ENCODE measurements around the gene EPS8L2.

The EPS8L2 gene

GRCh38 chr11:698493-699115 lies 7.4 kb upstream of the EPS8L2 start:
- H3K4me3 ChIP-seq (ENCODE audit: low read depth, low read length): no peak overlapping the region
- TF ChIP-seq, protein P1, sequence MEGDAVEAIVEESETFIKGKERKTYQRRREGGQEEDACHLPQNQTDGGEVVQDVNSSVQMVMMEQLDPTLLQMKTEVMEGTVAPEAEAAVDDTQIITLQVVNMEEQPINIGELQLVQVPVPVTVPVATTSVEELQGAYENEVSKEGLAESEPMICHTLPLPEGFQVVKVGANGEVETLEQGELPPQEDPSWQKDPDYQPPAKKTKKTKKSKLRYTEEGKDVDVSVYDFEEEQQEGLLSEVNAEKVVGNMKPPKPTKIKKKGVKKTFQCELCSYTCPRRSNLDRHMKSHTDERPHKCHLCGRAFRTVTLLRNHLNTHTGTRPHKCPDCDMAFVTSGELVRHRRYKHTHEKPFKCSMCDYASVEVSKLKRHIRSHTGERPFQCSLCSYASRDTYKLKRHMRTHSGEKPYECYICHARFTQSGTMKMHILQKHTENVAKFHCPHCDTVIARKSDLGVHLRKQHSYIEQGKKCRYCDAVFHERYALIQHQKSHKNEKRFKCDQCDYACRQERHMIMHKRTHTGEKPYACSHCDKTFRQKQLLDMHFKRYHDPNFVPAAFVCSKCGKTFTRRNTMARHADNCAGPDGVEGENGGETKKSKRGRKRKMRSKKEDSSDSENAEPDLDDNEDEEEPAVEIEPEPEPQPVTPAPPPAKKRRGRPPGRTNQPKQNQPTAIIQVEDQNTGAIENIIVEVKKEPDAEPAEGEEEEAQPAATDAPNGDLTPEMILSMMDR (IDR thresholded peaks at IDR 0.05; ENCODE audit: control insufficient read depth, extremely low read depth, insufficient read depth): no peak
- no peak for DNase-seq (ENCODE audit: low read depth)

DNA sequence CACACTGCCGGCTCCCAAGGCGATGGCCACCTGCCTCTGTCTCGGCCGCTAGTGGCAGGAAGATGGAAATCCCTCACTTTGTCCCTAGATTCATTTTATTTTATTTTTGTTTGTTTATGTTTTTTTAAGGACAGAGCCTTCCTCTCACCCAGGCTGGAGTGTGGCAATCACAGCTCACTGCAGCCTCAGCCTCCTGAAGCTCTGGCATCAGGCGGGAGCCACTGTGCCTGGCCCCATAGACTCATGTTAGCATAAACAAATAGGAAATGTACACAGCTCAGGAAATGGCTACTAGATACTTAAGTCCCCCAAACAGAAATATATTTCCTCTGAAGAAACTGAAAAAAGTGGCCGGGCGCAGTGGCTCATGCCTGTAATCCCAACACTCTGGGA lies 6.9 kb upstream of the EPS8L2 start:
- DNase-seq (ENCODE audit: low read depth): no peak
- TF ChIP-seq, protein P1 (IDR thresholded peaks at IDR 0.05; ENCODE audit: control insufficient read depth, extremely low read depth, insufficient read depth): no peak
- H3K4me3 ChIP-seq (ENCODE audit: low read depth, low read length): no peak overlapping the region

GRCh38 chr11:699753-700152 lies 6.3 kb upstream of the EPS8L2 start:
- TF ChIP-seq, protein P1 (IDR thresholded peaks at IDR 0.05; ENCODE audit: control insufficient read depth, extremely low read depth, insufficient read depth): no peak
- no peak for DNase-seq (ENCODE audit: low read depth)

DNA sequence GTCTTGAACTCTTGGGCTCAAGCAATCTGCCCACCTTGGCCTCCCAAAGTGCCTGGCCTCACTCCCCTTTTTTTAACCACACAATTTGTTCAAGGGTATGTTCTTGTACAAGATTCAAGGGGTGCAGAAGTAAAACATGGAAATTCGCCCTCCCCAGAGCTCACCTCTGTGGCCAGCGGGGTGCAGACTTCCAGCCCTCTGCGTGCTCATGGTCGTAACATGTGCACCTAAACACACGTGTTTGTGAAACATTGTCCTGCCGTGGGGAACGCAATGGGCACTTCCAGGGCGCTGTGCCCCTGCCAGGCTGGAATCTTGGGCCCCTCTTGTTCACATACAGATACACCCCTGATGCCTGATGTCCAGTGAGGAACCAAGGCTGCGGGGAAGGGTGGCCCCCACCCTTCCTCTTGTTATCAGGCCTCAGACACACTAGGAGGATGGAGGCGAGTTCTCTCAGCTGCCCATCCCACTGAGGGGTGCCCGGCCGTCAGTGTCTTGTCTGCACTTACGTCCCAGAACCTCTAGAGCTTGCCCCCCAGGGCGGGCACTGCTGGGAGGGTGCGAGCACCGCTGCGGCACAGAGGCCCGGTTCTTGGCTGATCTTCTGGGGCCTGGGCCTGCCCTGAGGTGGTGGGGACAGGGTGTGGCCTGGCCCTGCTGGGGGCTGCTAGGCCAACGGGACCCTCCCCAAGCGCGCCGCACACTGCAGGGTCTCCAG lies 4.1 kb upstream of the EPS8L2 start:
- TF ChIP-seq, protein P1 (IDR thresholded peaks at IDR 0.05; ENCODE audit: control insufficient read depth, extremely low read depth, insufficient read depth): no peak
- no peak for DNase-seq (ENCODE audit: low read depth)
- no peak overlapping the region for H3K4me3 ChIP-seq (ENCODE audit: low read depth, low read length)

More at GRCh38 chr11:699753-700152, 6.3 kb upstream of the EPS8L2 start:
- no peak overlapping the region for H3K4me3 ChIP-seq (ENCODE audit: low read depth, low read length)

GRCh38 chr11:702462-703461 lies 3.3 kb upstream of the EPS8L2 start:
- peak overlapping the region; percentile 6; the same call in 1 of the 2 replicates for H3K4me3 ChIP-seq (ENCODE audit: low read depth, low read length)
- DNase-seq (ENCODE audit: low read depth): peak; percentile 73
- TF ChIP-seq, protein P1 (IDR thresholded peaks at IDR 0.05; ENCODE audit: control insufficient read depth, extremely low read depth, insufficient read depth): no peak

DNA sequence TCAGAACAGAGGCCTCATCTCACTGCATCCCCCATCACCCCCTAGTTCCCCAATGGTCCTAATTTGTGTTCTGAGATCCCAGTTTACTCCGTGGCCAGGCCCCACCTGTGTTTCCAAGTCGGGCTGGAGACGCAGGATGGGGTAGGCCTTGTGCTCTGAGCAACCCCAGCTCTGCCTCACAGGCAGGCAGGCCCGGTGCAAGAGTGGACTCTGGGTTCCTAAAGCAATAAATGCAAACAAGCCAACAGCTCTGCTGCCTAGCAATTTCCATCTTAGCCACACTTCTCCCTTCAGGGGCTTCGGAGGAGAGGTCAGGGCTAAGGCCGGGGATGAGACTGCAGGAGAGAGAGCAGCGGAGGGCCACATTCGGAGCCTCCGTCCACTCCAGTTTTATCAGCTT lies 2.5 kb upstream of the EPS8L2 start:
- 0 out of 2 replicates have a peak overlapping the region, but pooled peaks have one; percentile 6 for H3K4me3 ChIP-seq (ENCODE audit: low read depth, low read length)
- TF ChIP-seq, protein P1 (IDR thresholded peaks at IDR 0.05; ENCODE audit: control insufficient read depth, extremely low read depth, insufficient read depth): no peak
- DNase-seq (ENCODE audit: low read depth): no peak
